Measurements from ENCODE around the gene MYO5C. TPM values are rescaled to one million over a fixed set of nuclear protein-coding genes. Genes with fewer than 3 reads are reported as not detected.
"Not testable (repeated sequence)": the region's sequence is repeated elsewhere in the genome, so short reads cannot be mapped to it uniquely, and the experiment has no call there.

The MYO5C gene
- total and polyA plus RNA-seq, 2 of the 4 experiments (the other 2 are of a cell fraction): under 0.01 to 0.03 TPM

DNA sequence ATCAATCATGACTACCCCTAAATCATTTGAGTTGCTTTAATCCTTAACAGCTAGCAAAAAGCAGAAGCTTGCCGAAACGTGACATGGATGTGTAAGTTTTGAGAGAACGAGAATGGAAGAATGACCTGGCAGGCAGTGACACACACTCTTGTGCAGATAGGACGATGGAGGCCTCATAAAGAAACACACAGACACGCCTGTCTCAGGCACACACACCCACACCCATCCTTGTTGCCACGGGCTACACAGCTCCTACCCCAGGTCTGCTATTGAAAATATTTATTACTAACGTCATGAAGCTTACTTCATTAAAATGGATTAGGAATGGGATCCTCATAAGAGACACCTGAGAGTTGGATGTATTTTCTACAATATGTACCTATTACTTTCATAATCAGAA lies 8.5 kb downstream of the MYO5C start:
- Histone ChIP-seq H3K18ac (ENCODE audit: low read depth, low read length) (no peak overlapping the region), H3K27me3 (ENCODE audit: control insufficient read depth, insufficient read depth, low read length) (peaks cover 11% of the 10 kb centered on the region), H3K9me1 (ENCODE audit: insufficient read depth, low read length) (peaks cover 5% of the 10 kb centered on the region; the same call in 1 of the 2 replicates), H3K4ac (ENCODE audit: low read depth, low read length) (no peak overlapping the region), H3K9me3 (ENCODE audit: control insufficient read depth, insufficient read depth, low read length) (no peaks in the 10 kb centered on the region), H3K4me3 (ENCODE audit: insufficient read depth, low read depth, low read length) (no peak overlapping the region), H4K20me1 (ENCODE audit: insufficient read depth, low read length) (no peaks in the 10 kb centered on the region), H4K5ac (ENCODE audit: low read depth, low read length) (no peak overlapping the region), H3K36me3 (ENCODE audit: control insufficient read depth, insufficient read depth, low read length) (no peaks in the 10 kb centered on the region), H3K9ac (ENCODE audit: low read depth, low read length) (no peak overlapping the region), H3K23ac (ENCODE audit: low read depth, low read length) (no peak overlapping the region), H3K4me1 (ENCODE audit: control insufficient read depth, insufficient read depth, low read length) (peaks cover 8% of the 10 kb centered on the region), H3K56ac (ENCODE audit: extremely low read depth, insufficient read depth, low read length) (no peak overlapping the region), H2BK120ac (ENCODE audit: low read depth, low read length) (no peak overlapping the region), H4K8ac (ENCODE audit: low read depth in 2 of 2, low read length in 2 of 2) (no peak overlapping the region), H2BK20ac (ENCODE audit: low read depth, low read length) (no peak overlapping the region), H3K4me2 (ENCODE audit: low read depth, low read length) (no peak overlapping the region), H2AFZ (replicated peaks; ENCODE audit: low read length, poor library complexity) (no peak overlapping the region), H2BK5ac (ENCODE audit: low read depth, low read length, poor library complexity, severe bottlenecking) (no peak overlapping the region), H2BK15ac (ENCODE audit: low read depth, low read length) (no peak overlapping the region), H3K27ac (ENCODE audit: insufficient read depth, low read length) (no peak overlapping the region), H2AK5ac (ENCODE audit: low read depth, low read length) (no peak overlapping the region), H3K79me1 (ENCODE audit: low read depth in 1 of 2, low read length in 2 of 2) (no peaks in the 10 kb centered on the region), H4K91ac (ENCODE audit: insufficient read depth, low read depth, low read length) (no peak overlapping the region), H3K14ac (replicated peaks; ENCODE audit: low read depth, low read length) (no peak overlapping the region), H2AK9ac (replicated peaks; ENCODE audit: low read depth, low read length, poor library complexity) (no peak overlapping the region)
- POLR2A ChIA-PET (ENCODE audit: unreplicated experiment): no interaction called here
- intact Hi-C loops (cut with micrococcal nuclease): no loop called here
- DNase-seq (no peak), ATAC-seq (ENCODE audit: low read depth) (no peak)
- in situ Hi-C loops (cut with MboI; ENCODE audit: low sequenced_read_pairs): no loop called here
- no CpG with 5 or more reads among the region's 7 CpGs for WGBS, 2 experiments (ENCODE audit: extremely low coverage in 2 of 2, insufficient read length in 1 of 2)
- CTCF ChIA-PET: no interaction called here
- BruUV-seq (replicated peaks): no TSS peak
- TF ChIP-seq NFE2L2 (IDR thresholded peaks at IDR 0.05; ENCODE audit: low read depth, low read length): no peak
- no peak for TF ChIP-seq MXI1 (IDR thresholded peaks at IDR 0.05; ENCODE audit: borderline replicate concordance, low read depth, low read length)
- TF ChIP-seq, protein P1, sequence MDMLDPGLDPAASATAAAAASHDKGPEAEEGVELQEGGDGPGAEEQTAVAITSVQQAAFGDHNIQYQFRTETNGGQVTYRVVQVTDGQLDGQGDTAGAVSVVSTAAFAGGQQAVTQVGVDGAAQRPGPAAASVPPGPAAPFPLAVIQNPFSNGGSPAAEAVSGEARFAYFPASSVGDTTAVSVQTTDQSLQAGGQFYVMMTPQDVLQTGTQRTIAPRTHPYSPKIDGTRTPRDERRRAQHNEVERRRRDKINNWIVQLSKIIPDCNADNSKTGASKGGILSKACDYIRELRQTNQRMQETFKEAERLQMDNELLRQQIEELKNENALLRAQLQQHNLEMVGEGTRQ (IDR thresholded peaks at IDR 0.05; ENCODE audit: low read depth, low read length): no peak
- TF ChIP-seq RFX5 (IDR thresholded peaks at IDR 0.05; ENCODE audit: low read depth, low read length): no peak
- TF ChIP-seq MAZ (IDR thresholded peaks at IDR 0.05; ENCODE audit: borderline replicate concordance, low read depth, low read length): no peak
- no peak for TF ChIP-seq CHD1 (IDR thresholded peaks at IDR 0.05; ENCODE audit: low read depth, low read length)
- dilution Hi-C loops (cut with HindIII; ENCODE audit: low sequenced_read_pairs, unreplicated experiment): no loop called here

DNA sequence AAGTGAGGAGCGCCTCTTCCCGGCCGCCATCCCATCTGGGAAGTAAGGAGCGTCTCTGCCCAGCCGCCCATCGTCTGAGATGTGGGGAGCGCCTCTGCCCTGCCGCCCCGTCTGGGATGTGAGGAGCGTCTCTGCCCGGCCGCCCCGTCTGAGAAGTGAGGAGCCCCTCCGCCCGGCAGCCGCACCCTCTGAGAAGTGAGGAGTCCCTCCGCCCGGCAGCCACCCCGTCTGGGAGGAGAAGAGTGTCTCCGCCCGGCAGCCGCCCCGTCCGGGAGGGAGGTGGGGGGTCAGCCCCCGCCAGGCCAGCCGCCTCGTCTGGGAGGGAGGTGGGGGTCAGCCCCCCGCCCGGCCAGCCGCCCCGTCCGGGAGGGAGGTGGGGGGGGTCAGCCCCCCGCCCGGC lies 9.7 kb downstream of the MYO5C start:
- H4K91ac ChIP-seq (ENCODE audit: insufficient read depth, low read depth, low read length); H4K8ac ChIP-seq (ENCODE audit: low read depth in 2 of 2, low read length in 2 of 2); H3K36me3 ChIP-seq (ENCODE audit: control insufficient read depth, insufficient read depth, low read length); H3K9me3 ChIP-seq (ENCODE audit: control insufficient read depth, insufficient read depth, low read length); H4K20me1 ChIP-seq (ENCODE audit: insufficient read depth, low read length); H2AK9ac ChIP-seq (replicated peaks; ENCODE audit: low read depth, low read length, poor library complexity); H2BK20ac ChIP-seq (ENCODE audit: low read depth, low read length); H3K9ac ChIP-seq (ENCODE audit: low read depth, low read length); H2BK15ac ChIP-seq (ENCODE audit: low read depth, low read length); POLR2A ChIA-PET (ENCODE audit: unreplicated experiment); H3K18ac ChIP-seq (ENCODE audit: low read depth, low read length); H2AK5ac ChIP-seq (ENCODE audit: low read depth, low read length); H3K79me1 ChIP-seq (ENCODE audit: low read depth in 1 of 2, low read length in 2 of 2); H2AFZ ChIP-seq (replicated peaks; ENCODE audit: low read length, poor library complexity); H2BK120ac ChIP-seq (ENCODE audit: low read depth, low read length); CTCF ChIA-PET; H3K4me1 ChIP-seq (ENCODE audit: control insufficient read depth, insufficient read depth, low read length); dilution Hi-C loops (cut with HindIII; ENCODE audit: low sequenced_read_pairs, unreplicated experiment); H3K4me3 ChIP-seq (ENCODE audit: insufficient read depth, low read depth, low read length); DNase-seq; H3K14ac ChIP-seq (replicated peaks; ENCODE audit: low read depth, low read length); H3K4me2 ChIP-seq (ENCODE audit: low read depth, low read length); in situ Hi-C loops (cut with MboI; ENCODE audit: low sequenced_read_pairs); H3K56ac ChIP-seq (ENCODE audit: extremely low read depth, insufficient read depth, low read length); ATAC-seq (ENCODE audit: low read depth); BruUV-seq (replicated peaks); H2BK5ac ChIP-seq (ENCODE audit: low read depth, low read length, poor library complexity, severe bottlenecking); H3K9me1 ChIP-seq (ENCODE audit: insufficient read depth, low read length); H3K23ac ChIP-seq (ENCODE audit: low read depth, low read length); H4K5ac ChIP-seq (ENCODE audit: low read depth, low read length); H3K27ac ChIP-seq (ENCODE audit: insufficient read depth, low read length); intact Hi-C loops (cut with micrococcal nuclease); H3K4ac ChIP-seq (ENCODE audit: low read depth, low read length): not testable (repeated sequence)
- peaks cover 10% of the 10 kb centered on the region for H3K27me3 ChIP-seq (ENCODE audit: control insufficient read depth, insufficient read depth, low read length)
- WGBS, 2 experiments (ENCODE audit: extremely low coverage in 2 of 2, insufficient read length in 1 of 2): no CpG with 5 or more reads among the region's 34 CpGs
